Measurements from ENCODE around the gene ZMYND8.

DNA sequence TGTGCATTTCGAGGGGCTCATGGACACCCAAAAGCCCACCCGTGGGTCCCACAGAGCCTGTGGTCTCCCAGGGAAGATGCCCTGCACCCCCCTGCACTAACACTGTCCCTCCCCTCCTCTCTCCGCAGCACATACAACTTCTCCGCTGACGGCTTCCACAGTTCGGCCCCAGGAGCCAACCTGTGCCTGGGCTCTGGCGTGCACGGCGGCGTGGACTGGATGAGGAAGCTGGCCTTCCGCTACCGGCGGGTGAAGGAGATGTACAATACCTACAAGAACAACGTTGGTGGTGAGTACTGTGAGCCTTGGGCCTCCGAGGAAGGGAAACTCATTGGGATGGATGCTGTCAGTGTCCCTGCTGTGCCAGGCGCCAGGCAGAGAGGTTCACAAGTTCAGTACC is 183.9 kb downstream of the ZMYND8 start:
- TF ChIP-seq ZNF274 (IDR thresholded peaks at IDR 0.05; ENCODE audit: low read depth, low read length) (no peak), YY1 (IDR thresholded peaks at IDR 0.05; ENCODE audit: insufficient read depth, insufficient read length) (no peak)

Data from NT2/D1 (cell line).